Muscle layer of duodenum (tissue), 2 donors: ENCODE results near the gene SYTL4.

Experiments used
- H3K27ac ChIP-seq: one replicate; pipeline ENCODE4 v1.7.0; 2013; ENCODE audit warnings: mild to moderate bottlenecking, low read length
- H3K27me3 ChIP-seq: one replicate; pipeline ENCODE4 v1.7.0; 2013; ENCODE audit warnings: low read depth, mild to moderate bottlenecking, control low read depth, low read length
- H3K36me3 ChIP-seq, 2 donors: one replicate each; pipeline ENCODE4 v1.7.0; 2013; ENCODE audit warnings: low read length in 2 of 2, control low read depth in 1 of 2, mild to moderate bottlenecking in 1 of 2; ENCODE audit not compliant: insufficient read depth in 2 of 2, control insufficient read depth in 1 of 2
- H3K4me1 ChIP-seq, 2 donors: one replicate each; pipeline ENCODE4 v1.7.0; 2013; ENCODE audit warnings: low read length in 2 of 2, mild to moderate bottlenecking in 2 of 2, control low read depth in 1 of 2, moderate library complexity in 1 of 2; ENCODE audit not compliant: insufficient read depth in 2 of 2, control insufficient read depth in 1 of 2
- H3K4me3 ChIP-seq, 2 donors: one replicate each; pipeline ENCODE4 v1.7.0; 2013; ENCODE audit warnings: low read length in 2 of 2, low read depth in 1 of 2, mild to moderate bottlenecking in 1 of 2
- H3K9me3 ChIP-seq, 2 donors: one replicate each; pipeline ENCODE4 v1.7.0; 2013; ENCODE audit warnings: low read length in 2 of 2, control low read depth in 1 of 2, mild to moderate bottlenecking in 1 of 2; ENCODE audit not compliant: control insufficient read depth in 1 of 2
- donor health status: healthy.

The SYTL4 gene

DNA sequence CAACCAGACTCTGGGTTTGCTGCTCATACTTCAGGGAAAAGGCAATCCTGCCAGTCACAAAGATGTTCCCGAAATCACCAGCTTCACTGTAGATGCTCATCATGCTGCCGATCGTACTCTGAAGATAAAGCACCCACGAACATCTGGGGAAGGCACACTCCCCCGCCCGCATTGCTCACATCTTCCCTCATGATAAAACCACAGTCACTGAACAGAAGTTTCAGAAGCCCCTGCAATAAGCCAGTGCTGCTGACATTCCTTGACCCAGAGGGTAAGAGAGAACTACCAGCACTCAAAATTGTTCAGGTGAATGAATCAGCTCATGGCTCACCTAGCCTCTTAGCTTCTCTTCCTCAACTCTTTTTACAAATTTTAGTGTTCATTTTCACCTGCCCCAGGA lies 44.8 kb downstream of the SYTL4 start:
- Histone ChIP-seq H3K9me3 (no peaks in the 10 kb centered on the region), H3K4me1 (peaks cover 0 to 4% of the 10 kb centered on the region in 2 donors), H3K36me3 (no peaks in the 10 kb centered on the region), H3K4me3 (no peak overlapping the region), H3K27ac (no peak overlapping the region), H3K27me3 (no peaks in the 10 kb centered on the region)

DNA sequence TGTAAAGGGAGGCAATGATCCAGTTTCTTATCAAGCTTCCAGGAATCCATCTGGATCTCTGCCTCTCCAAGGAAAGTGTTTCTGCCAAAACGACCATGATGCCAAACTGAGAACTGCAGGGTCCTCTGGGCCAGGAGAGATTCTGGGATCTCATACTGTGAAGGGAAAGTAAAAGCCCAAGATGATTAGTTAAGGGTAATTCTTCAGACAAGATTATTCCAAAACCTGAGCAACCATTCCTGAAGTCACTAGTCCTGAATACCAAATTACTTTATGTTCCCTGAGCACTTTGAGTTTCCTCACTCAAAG lies 46.0 kb downstream of the SYTL4 start:
- no peaks in the 10 kb centered on the region for H3K36me3 ChIP-seq
- no peak overlapping the region for H3K27ac ChIP-seq
- peaks cover 0 to 4% of the 10 kb centered on the region in 2 donors for H3K4me1 ChIP-seq
- H3K9me3 ChIP-seq: no peaks in the 10 kb centered on the region
- H3K4me3 ChIP-seq: no peak overlapping the region
- no peaks in the 10 kb centered on the region for H3K27me3 ChIP-seq

DNA sequence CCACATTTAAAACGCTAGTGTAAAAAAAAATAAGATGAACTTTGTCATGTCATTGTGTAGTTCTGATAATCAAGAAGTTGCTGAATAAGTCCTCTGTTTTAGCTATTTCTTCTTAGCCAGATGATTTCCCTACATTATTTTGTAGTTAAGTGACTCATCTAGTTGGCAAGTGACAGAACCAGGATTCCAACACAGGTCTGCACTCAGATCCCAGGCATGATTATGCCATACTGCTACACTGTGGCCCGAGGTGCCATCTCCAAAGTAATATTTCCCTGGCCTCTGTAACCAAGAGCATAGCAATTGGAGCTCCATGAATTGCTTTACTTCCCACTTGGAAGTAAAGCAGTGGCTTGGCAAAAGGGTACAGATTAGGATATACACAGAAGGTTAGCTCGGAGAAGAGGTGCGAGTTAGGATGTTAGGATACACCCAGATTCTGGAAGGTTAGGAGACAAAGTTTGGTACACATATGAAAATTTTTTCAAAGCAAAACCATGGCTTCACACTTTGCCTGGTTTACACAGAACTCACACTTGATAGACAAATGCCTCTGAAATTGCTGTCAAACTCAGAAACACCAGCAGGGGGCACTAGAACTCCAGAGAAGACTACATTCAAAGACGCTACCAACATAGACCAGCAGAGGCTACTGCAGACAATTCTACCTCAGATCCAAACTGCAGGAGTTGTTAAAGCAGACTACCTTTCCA lies 46.5 kb downstream of the SYTL4 start:
- Histone ChIP-seq H3K4me3 (no peak overlapping the region), H3K36me3 (no peaks in the 10 kb centered on the region), H3K27ac (no peak overlapping the region), H3K9me3 (no peaks in the 10 kb centered on the region), H3K4me1 (peaks cover 0 to 4% of the 10 kb centered on the region in 2 donors), H3K27me3 (no peaks in the 10 kb centered on the region)

DNA sequence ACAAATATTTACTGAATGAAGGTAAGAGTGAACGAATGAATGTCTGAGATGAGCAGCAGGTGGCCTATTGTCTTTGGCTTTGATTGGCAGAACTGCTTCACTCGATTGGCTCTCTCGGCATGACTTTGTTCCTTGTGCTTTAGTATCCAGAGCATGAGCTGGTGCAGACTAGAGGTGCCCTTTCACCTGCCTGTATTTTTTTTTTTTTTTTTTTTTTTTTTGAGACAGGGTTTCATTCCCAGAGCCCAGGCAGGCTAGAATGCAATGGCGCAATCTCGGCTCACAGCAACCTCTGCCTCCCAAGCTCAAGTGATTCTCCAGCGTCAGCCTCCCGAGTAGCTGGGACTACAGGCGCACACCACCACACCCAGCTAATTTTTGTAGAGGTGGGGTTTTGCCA lies 49.0 kb downstream of the SYTL4 start:
- no peak overlapping the region for H3K4me3 ChIP-seq

DNA sequence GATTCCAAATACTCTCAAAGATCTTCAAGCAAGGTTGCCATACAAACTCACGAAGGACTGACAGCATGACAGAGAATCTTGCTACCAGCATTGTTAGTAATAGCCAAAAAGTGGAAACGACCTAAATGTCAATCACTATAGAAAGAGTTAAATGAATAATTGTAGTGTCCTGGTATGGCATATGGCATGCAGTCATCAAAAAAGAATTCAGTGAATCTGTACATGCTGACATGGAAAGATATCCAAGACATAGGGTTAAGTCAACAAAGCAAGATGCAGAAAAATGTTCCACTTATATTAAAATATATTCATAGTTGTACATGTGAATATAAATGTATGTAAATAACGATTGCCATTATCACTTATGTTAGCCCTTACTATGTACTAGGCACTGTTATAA lies 50.3 kb downstream of the SYTL4 start:
- no peak overlapping the region for H3K27ac ChIP-seq
- no peaks in the 10 kb centered on the region for H3K9me3 ChIP-seq
- no peak overlapping the region for H3K4me3 ChIP-seq
- H3K4me1 ChIP-seq: peaks cover 0 to 10% of the 10 kb centered on the region in 2 donors
- H3K36me3 ChIP-seq: no peaks in the 10 kb centered on the region
- no peaks in the 10 kb centered on the region for H3K27me3 ChIP-seq

More for the DNA sequence above, 49.0 kb downstream of the SYTL4 start:
- H3K9me3 ChIP-seq: no peaks in the 10 kb centered on the region
- H3K27ac ChIP-seq: no peak overlapping the region
- no peaks in the 10 kb centered on the region for H3K27me3 ChIP-seq
- no peaks in the 10 kb centered on the region for H3K36me3 ChIP-seq
- peaks cover 0 to 5% of the 10 kb centered on the region in 2 donors for H3K4me1 ChIP-seq

DNA sequence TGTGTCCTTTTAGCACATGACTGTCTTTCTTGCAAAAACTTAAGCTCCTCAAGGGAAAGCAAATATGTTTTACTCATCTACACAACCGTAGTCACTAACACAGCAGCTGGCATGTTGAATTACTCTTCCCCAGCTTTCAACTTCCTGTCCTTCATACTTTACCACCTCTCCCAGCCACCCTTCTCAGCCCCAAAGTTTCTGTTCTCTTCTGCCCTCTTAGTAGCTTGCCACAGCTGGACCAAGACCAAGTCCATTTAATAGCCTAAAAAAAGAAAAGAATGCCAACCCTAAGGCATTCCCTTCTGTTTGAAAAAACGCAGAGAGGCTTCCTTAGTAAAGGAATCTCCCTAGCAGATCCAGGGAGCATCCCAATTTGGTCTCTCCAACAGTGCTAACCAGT lies 51.2 kb downstream of the SYTL4 start:
- peaks cover 0 to 10% of the 10 kb centered on the region in 2 donors for H3K4me1 ChIP-seq
- no peaks in the 10 kb centered on the region for H3K27me3 ChIP-seq
- H3K27ac ChIP-seq: no peak overlapping the region
- no peaks in the 10 kb centered on the region for H3K9me3 ChIP-seq
- H3K36me3 ChIP-seq: no peaks in the 10 kb centered on the region
- no peak overlapping the region for H3K4me3 ChIP-seq

DNA sequence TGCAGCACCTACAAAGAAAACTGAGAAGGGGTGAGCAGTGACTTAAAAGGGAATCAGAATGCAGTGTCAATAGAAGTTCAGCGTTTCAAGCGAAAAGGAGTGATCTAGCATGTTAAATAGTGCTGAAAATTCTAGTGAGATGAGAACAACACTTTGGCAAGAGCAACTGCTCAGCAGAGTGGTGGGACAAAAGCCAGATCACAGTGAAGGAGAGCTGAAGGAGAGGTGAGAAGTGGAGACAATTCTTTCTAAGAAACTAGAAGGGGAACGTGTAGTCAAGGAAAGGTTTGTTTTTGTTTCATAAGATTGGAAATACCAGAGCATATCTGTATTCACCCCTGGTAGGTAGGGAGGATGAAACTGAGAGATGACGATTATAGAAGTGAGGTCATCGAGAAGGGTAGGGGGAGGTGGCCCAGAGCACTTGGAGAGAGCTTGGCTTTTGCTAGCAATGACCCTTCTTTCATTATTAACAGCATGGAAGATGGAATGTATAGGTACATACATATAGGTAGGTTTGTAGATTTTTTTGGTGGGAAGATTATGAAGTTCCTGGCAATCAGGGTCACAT lies 54.2 kb downstream of the SYTL4 start:
- H3K27ac ChIP-seq: no peak overlapping the region

DNA sequence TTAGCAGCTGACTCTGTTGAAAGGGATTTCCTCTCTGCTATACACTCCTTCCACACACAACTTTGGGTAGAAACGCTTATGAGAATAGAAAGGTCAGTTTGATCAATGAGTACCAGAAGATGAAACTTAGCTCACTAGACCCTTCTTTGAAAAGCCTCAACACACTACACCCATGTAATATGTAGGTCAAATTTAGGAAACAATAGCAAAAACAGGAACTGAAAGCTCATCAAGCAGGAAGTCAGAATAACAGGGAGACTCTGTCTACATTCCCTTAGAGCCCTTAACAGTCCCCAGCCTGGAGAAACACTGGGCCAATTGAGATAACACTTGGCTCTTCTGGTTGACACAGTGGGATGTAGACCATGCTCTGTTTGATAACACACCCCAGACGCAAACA lies 57.2 kb downstream of the SYTL4 start:
- Histone ChIP-seq H3K9me3 (no peaks in the 10 kb centered on the region), H3K36me3 (no peaks in the 10 kb centered on the region), H3K27me3 (no peaks in the 10 kb centered on the region), H3K4me1 (peaks cover 0 to 6% of the 10 kb centered on the region in 2 donors), H3K4me3 (no peak overlapping the region), H3K27ac (no peak overlapping the region)

More for the DNA sequence above, 54.2 kb downstream of the SYTL4 start:
- Histone ChIP-seq H3K4me1 (peaks cover 0 to 6% of the 10 kb centered on the region in 2 donors), H3K4me3 (no peak overlapping the region), H3K36me3 (no peaks in the 10 kb centered on the region), H3K27me3 (no peaks in the 10 kb centered on the region), H3K9me3 (no peaks in the 10 kb centered on the region)

DNA sequence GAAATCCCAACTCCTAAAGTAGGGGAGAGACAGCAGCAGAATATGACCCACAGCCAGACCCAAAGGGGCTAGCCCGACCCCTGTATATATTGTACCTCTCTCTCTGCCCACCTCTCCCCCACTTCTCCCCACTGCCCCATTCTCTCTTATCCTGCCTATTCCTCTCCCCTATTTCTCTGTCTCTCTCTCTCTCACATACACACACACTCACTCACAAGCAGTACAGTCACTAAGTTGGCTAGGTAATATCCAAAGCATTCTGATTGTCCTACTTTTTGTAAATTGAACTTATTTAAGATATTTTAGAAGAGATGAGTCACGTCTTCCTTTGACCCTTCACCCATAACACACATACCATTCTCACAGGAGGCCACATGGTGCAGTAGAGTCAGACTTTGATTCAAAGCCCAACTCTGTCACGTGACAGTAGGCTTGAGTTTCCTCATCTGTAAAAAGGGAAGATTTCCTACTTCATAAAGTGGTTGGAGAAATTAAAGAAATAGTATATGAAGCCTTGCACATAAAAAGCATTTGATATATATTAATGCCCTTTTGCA lies 58.4 kb downstream of the SYTL4 start:
- H3K9me3 ChIP-seq: no peaks in the 10 kb centered on the region
- H3K4me1 ChIP-seq: peaks cover 0 to 6% of the 10 kb centered on the region in 2 donors
- no peaks in the 10 kb centered on the region for H3K27me3 ChIP-seq
- no peak overlapping the region for H3K4me3 ChIP-seq
- H3K36me3 ChIP-seq: peaks cover 0 to 2% of the 10 kb centered on the region in 2 donors
- no peak overlapping the region for H3K27ac ChIP-seq

DNA sequence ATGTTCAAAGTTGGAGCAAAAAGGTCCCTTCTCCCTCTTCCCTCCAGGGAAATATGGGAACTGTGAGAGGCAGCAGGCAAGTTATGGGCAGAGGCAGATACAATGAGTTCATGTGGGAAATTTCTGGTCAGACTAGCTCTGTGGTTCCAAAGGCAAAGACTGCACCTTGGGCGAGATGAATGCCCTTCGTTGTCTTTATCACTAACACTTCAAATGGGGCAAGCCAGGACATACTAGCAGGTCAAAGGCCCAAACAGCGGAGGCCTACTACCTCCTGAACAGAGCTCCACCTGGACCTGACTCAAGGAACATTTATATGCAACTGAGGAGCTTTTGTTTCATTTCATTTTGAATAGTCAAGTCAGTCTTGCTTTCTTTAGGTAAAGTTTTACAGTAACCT lies 59.0 kb downstream of the SYTL4 start:
- H3K36me3 ChIP-seq: peaks cover 0 to 4% of the 10 kb centered on the region in 2 donors
- H3K27ac ChIP-seq: no peak overlapping the region
- no peaks in the 10 kb centered on the region for H3K27me3 ChIP-seq
- peaks cover 0 to 6% of the 10 kb centered on the region in 2 donors for H3K4me1 ChIP-seq
- no peak overlapping the region for H3K4me3 ChIP-seq
- H3K9me3 ChIP-seq: no peaks in the 10 kb centered on the region

DNA sequence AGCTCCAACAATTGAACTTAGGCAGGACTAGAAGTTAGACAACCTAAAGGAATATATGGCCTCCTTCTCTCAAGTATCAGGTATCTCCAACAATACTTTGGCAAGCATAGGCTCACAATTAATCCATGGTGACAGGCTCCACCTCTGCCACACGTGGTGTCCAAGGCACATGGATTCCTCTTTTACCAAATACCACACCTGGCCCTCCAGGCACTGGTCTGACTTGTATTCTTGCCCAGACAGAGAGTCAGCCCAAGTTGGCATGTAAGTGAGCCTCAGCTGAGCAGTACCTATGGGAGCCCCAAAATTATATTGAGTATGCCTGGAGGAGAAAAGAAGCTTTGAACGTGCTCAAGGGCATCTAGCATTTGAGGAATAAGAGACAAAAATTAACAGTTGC lies 68.3 kb downstream of the SYTL4 start:
- Histone ChIP-seq H3K27ac (no peak overlapping the region), H3K9me3 (no peaks in the 10 kb centered on the region), H3K4me1 (no peaks in the 10 kb centered on the region), H3K36me3 (peaks cover 0 to 6% of the 10 kb centered on the region in 2 donors), H3K4me3 (no peak overlapping the region), H3K27me3 (no peaks in the 10 kb centered on the region)
